ENCODE results near the gene THAP7. TPM values are rescaled to one million over a fixed set of nuclear protein-coding genes. Genes with fewer than 3 reads are reported as not detected.
A peak's percentile ranks its signal among the peaks of the same experiment; 100 is the strongest.

Gene THAP7
- total and polyA plus RNA-seq, 2 of the 13 experiments (the other 11 are each of a cell fraction or from before 2014, with no cell fraction given): 13.0 to 25.5 TPM

DNA sequence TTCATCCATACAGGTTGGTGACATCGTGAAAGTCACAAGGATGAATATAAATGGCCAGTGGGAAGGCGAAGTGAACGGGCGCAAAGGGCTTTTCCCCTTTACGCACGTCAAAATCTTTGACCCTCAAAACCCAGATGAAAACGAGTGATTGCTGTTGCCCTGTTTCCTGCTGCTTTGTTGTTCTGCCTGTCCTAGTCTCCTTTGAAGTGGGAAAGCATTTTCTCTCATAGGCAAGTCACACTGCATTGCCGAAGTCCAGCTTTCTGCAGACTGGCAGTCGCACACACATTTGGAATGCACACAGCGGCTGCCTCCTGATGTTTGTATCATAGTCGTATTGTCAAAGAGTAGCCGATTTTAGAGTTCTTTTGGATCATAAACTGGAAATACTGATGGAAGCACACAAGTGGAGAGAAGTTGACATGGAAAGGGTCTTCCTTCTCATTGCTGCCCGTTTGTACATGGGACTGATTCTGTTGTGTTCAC, 52.2 kb downstream of the THAP7 start (continued):
- 0 out of 2 replicates have a peak, but pooled peaks have one; percentile 39 for TF ChIP-seq SIN3A (IDR thresholded peaks at IDR 0.05; ENCODE audit: borderline replicate concordance, low read depth, low read length)
- TF ChIP-seq ZNF136 (CRISPR knock-in tag; IDR thresholded peaks at IDR 0.05; ENCODE audit: low read depth): no peak
- TF ChIP-seq, protein P1, sequence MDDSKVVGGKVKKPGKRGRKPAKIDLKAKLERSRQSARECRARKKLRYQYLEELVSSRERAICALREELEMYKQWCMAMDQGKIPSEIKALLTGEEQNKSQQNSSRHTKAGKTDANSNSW (CRISPR knock-in tag; IDR thresholded peaks at IDR 0.05; ENCODE audit: borderline replicate concordance): no peak
- TF ChIP-seq, protein P2, sequence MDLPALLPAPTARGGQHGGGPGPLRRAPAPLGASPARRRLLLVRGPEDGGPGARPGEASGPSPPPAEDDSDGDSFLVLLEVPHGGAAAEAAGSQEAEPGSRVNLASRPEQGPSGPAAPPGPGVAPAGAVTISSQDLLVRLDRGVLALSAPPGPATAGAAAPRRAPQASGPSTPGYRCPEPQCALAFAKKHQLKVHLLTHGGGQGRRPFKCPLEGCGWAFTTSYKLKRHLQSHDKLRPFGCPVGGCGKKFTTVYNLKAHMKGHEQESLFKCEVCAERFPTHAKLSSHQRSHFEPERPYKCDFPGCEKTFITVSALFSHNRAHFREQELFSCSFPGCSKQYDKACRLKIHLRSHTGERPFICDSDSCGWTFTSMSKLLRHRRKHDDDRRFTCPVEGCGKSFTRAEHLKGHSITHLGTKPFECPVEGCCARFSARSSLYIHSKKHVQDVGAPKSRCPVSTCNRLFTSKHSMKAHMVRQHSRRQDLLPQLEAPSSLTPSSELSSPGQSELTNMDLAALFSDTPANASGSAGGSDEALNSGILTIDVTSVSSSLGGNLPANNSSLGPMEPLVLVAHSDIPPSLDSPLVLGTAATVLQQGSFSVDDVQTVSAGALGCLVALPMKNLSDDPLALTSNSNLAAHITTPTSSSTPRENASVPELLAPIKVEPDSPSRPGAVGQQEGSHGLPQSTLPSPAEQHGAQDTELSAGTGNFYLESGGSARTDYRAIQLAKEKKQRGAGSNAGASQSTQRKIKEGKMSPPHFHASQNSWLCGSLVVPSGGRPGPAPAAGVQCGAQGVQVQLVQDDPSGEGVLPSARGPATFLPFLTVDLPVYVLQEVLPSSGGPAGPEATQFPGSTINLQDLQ (CRISPR knock-in tag; IDR thresholded peaks at IDR 0.05): no peak
- TF ChIP-seq ERF (CRISPR knock-in tag; IDR thresholded peaks at IDR 0.05): peak; percentile 64
- TF ChIP-seq PAX8 (CRISPR knock-in tag; IDR thresholded peaks at IDR 0.05; ENCODE audit: borderline replicate concordance): no peak
- TF ChIP-seq FOXK1 (CRISPR knock-in tag; IDR thresholded peaks at IDR 0.05; ENCODE audit: borderline replicate concordance, low read depth): 0 out of 2 replicates have a peak, but pooled peaks have one; percentile 25
- TF ChIP-seq MIER2 (CRISPR knock-in tag; IDR thresholded peaks at IDR 0.05): 0 out of 2 replicates have a peak, but pooled peaks have one; percentile 16
- TF ChIP-seq, protein P3, sequence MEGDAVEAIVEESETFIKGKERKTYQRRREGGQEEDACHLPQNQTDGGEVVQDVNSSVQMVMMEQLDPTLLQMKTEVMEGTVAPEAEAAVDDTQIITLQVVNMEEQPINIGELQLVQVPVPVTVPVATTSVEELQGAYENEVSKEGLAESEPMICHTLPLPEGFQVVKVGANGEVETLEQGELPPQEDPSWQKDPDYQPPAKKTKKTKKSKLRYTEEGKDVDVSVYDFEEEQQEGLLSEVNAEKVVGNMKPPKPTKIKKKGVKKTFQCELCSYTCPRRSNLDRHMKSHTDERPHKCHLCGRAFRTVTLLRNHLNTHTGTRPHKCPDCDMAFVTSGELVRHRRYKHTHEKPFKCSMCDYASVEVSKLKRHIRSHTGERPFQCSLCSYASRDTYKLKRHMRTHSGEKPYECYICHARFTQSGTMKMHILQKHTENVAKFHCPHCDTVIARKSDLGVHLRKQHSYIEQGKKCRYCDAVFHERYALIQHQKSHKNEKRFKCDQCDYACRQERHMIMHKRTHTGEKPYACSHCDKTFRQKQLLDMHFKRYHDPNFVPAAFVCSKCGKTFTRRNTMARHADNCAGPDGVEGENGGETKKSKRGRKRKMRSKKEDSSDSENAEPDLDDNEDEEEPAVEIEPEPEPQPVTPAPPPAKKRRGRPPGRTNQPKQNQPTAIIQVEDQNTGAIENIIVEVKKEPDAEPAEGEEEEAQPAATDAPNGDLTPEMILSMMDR (CRISPR knock-in tag; IDR thresholded peaks at IDR 0.05): no peak
- TF ChIP-seq MAFF (IDR thresholded peaks at IDR 0.05; ENCODE audit: low read depth, low read length): no peak
- TF ChIP-seq, protein P4, sequence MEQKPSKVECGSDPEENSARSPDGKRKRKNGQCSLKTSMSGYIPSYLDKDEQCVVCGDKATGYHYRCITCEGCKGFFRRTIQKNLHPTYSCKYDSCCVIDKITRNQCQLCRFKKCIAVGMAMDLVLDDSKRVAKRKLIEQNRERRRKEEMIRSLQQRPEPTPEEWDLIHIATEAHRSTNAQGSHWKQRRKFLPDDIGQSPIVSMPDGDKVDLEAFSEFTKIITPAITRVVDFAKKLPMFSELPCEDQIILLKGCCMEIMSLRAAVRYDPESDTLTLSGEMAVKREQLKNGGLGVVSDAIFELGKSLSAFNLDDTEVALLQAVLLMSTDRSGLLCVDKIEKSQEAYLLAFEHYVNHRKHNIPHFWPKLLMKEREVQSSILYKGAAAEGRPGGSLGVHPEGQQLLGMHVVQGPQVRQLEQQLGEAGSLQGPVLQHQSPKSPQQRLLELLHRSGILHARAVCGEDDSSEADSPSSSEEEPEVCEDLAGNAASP (CRISPR knock-in tag; IDR thresholded peaks at IDR 0.05; ENCODE audit: borderline replicate concordance): peak; percentile 19; the same call in 1 of the 2 replicates
- peak; percentile 59 for TF ChIP-seq PHF5A (CRISPR knock-in tag; IDR thresholded peaks at IDR 0.05; ENCODE audit: low read depth, unreplicated experiment)
- peak; percentile 55; the same call in 1 of the 2 replicates for TF ChIP-seq FOXK2 (IDR thresholded peaks at IDR 0.05)
- TF ChIP-seq, protein P5, sequence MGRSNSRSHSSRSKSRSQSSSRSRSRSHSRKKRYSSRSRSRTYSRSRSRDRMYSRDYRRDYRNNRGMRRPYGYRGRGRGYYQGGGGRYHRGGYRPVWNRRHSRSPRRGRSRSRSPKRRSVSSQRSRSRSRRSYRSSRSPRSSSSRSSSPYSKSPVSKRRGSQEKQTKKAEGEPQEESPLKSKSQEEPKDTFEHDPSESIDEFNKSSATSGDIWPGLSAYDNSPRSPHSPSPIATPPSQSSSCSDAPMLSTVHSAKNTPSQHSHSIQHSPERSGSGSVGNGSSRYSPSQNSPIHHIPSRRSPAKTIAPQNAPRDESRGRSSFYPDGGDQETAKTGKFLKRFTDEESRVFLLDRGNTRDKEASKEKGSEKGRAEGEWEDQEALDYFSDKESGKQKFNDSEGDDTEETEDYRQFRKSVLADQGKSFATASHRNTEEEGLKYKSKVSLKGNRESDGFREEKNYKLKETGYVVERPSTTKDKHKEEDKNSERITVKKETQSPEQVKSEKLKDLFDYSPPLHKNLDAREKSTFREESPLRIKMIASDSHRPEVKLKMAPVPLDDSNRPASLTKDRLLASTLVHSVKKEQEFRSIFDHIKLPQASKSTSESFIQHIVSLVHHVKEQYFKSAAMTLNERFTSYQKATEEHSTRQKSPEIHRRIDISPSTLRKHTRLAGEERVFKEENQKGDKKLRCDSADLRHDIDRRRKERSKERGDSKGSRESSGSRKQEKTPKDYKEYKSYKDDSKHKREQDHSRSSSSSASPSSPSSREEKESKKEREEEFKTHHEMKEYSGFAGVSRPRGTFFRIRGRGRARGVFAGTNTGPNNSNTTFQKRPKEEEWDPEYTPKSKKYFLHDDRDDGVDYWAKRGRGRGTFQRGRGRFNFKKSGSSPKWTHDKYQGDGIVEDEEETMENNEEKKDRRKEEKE (IDR thresholded peaks at IDR 0.05): no peak
- TF ChIP-seq MEF2D (CRISPR knock-in tag; IDR thresholded peaks at IDR 0.05): peak; percentile 73
- no peak for TF ChIP-seq MIER3 (CRISPR knock-in tag; IDR thresholded peaks at IDR 0.05; ENCODE audit: borderline replicate concordance)
- no peak for TF ChIP-seq REL (CRISPR knock-in tag; conservative IDR thresholded peaks at IDR 0.05)
- no peak for TF ChIP-seq SIN3B (IDR thresholded peaks at IDR 0.05; ENCODE audit: low read length)
- TF ChIP-seq EHMT2 (IDR thresholded peaks at IDR 0.05; ENCODE audit: borderline replicate concordance, low read depth, low read length): no peak
- TF ChIP-seq, protein P6, sequence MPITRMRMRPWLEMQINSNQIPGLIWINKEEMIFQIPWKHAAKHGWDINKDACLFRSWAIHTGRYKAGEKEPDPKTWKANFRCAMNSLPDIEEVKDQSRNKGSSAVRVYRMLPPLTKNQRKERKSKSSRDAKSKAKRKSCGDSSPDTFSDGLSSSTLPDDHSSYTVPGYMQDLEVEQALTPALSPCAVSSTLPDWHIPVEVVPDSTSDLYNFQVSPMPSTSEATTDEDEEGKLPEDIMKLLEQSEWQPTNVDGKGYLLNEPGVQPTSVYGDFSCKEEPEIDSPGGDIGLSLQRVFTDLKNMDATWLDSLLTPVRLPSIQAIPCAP (CRISPR knock-in tag; IDR thresholded peaks at IDR 0.05; ENCODE audit: low read depth): no peak
- no peak for TF ChIP-seq ZKSCAN1 (IDR thresholded peaks at IDR 0.05; ENCODE audit: low read length)
